CD4-positive, alpha-beta T cell treated with Interleukin-1 beta for 1 hour (primary cell): Measurements from ENCODE around the gene GOLGA8B.
"Not testable (repeated sequence)": the region's sequence is repeated elsewhere in the genome, so short reads cannot be mapped to it uniquely, and the experiment has no call there.

ENCODE experiments used
- DNase-seq, 2 donors: peaks; one replicate each; pipeline ENCODE4 v3.0.0-alpha.2; 2020 to 2022

Gene GOLGA8B, protein sequence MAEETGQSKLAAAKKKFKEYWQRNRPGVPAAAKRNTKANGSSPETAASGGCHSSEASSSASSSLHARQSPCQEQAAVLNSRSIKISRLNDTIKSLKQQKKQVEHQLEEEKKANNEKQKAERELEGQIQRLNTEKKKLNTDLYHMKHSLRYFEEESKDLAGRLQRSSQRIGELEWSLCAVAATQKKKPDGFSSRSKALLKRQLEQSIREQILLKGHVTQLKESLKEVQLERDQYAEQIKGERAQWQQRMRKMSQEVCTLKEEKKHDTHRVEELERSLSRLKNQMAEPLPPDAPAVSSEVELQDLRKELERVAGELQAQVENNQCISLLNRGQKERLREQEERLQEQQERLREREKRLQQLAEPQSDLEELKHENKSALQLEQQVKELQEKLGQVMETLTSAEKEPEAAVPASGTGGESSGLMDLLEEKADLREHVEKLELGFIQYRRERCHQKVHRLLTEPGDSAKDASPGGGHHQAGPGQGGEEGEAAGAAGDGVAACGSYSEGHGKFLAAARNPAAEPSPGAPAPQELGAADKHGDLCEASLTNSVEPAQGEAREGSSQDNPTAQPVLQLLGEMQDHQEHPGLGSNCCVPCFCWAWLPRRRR

DNA sequence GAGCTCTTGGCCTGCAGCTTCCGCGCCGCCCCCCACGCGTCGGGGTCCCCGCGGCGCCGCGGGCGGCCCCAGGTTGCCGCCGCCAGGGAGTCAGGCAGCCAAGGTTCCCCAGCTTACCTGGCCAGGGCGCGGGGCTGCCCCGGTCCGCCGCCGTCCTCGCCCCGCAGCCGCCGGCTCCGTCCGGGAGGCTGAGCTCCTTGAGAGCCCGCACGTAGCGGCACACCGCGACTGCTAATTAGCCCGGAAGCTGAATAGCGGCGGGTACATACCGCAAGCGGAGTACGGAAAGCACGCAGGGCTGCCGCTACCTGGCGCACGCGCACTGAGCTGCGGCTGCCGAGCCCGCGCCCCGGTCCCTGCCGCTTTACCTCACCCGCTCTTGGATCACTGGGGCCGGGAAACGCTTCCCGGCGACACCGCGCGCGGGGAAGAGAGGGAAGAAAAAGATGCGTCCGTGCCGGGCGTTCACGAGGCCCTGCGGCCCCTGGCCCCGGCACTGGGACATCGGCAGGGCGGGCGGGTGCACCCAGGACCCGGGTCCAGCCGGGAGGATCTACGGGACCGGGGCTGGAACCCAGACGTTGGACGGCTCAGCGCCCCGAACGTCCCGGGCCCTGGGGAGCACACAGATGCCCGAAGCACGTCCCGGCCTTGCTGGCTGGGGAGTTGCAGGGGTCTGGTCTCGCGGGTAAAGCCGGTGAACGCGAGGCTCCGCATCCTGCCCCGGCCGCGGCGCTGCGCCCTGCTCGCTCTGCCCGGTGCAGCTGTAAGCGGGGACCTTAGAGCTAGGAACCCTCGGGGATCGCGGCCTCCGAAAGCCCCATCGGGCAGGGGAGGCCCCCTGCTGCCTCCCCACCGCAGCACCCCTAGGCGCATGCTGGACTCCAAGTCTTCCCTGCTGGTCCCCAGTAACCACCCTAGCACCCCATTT, at the start of gene GOLGA8B:
GOLGA8B (minus strand) TSS at position 253 of the 931 bp plus-strand sequence. CDS start 47,739 bp downstream, outside the sequence.
- DNase-seq, result peak; percentile 81 to 82

DNA sequence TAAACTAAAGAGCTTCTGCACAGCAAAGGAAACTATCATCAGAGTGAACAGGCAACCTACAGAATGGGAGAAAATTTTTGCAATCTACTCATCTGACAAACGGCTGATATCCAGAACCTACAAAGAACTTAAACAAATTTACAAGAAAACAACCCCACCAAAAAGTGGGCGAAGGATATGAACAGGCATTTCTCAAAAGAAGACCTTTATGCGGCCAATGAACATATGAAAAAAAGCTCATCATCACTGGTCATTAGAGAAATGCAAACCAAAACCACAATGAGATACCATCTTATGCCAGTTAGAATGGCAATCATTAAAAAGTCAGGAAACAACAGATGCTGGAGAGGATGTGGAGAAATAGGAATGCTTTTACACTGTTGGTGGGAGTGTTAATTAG, 49.7 kb upstream of the GOLGA8B start:
- DNase-seq, result not testable (repeated sequence)

DNA sequence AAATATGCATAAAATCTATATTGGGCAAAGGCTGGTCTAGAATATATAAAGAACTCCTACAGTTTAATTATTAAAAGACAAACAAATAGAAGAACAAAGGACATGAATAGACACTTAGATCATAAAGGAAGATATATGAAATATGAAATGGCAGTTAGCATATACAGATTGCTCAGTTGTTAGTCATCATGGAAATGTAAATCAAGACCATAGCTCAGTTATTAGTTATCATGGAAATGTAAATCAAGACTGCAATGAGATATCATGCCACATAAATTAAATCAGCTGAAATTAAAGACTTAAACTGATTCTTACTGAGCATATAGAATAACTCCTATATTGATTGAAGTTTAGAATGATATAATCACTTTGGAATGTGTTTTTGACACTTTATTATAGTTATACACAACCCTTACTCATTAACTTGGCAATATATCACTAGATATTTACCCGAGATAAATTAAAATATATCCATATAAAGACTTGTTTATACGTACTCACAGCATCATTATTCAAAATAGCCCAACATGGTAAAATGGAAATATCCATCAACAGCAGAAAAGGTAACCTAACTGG, 45.2 kb upstream of the GOLGA8B start:
- DNase-seq, result no peak

DNA sequence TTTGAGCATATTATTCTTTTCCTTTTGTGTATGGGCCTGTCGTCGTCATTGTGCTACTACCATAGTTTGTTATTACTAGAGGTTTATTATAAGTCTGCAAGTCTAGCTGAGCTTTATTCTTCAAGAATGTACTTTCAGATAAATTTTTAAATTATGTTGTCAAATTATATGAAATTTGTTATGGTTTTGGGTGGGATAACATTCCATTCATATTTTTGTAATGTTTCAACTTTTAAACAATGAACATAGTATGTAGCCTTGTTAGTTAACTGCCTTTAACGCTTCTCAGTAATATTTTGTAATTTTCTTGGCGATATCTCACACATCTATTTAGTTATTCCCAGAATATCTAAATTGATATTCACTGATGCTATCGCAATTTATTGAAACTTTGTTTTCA, 41.6 kb upstream of the GOLGA8B start:
- DNase-seq, result no peak

DNA sequence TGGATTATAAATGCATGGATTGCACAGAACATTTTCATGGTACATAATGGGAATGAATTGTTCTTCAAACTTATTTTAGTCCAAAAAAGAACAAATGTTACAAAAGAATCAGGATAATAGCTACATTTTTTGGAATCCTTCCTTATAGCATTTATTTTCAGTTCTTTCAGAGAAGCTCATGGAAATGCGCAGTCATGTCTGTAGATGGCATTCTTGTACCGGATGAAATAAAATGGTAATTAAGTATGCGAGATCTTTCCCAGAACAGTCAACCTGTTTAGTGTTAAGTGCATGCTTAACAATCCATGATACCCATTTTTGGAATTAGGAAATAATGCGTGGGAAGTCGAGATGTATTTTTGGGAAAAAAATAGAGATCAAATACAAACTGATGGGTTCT, 38.2 kb upstream of the GOLGA8B start:
- no peak for DNase-seq

DNA sequence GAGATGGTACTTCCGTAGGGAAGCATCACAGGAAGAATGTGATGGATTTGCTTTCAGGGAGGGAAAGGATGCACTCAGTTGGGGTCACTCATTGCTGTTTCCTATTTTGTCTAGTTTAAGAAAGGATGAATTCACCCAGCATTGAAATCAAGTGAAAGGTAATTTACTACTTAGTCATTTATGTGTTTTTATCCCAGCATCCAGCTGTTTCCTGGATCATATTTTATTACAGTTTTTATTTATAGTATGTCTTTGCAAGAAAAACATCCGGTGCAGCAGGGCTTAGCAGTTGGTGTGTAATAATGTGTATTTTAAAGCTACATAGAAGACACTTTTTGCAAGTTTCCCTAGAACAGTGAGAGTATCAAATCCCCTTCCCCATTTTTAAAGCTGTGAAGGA, 37.4 kb upstream of the GOLGA8B start:
- DNase-seq, result no peak

DNA sequence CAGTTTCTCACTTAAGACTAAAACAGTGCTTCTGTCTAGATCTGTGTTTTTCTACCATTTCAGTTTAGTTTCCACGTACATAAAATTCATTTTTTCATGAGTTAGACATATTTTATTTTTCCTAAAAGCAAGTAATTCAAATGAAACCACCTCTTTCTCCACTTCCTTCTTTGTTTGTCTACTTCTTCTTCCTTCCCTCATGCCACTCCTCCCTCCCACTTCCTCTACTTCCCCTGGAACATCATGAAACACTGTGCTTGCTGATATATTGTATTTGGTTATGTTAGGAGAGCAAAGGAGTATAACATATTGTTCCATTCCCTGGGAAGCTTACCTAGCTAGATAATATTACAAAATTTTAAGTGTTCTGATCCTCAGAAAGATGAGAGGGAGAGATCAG, 36.7 kb upstream of the GOLGA8B start:
- DNase-seq, result no peak

DNA sequence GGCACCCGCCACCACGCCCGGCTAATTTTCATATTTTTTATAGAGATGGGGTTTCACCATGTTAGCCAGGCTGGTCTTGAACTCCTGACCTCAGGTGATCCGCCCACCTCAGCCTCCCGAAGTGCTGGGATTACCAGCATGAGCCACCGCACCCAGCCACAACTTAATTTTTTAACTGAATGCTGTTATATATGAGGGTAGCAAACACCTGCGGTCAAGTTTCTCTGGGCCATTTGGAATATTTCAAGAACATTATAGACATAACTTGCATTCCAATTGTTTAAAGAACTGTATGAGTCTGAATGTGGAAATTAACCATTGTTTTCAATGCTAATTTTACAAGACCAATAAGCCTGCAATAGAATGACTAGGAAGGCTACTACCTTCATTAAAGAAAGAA, 35.7 kb upstream of the GOLGA8B start:
- no peak for DNase-seq

DNA sequence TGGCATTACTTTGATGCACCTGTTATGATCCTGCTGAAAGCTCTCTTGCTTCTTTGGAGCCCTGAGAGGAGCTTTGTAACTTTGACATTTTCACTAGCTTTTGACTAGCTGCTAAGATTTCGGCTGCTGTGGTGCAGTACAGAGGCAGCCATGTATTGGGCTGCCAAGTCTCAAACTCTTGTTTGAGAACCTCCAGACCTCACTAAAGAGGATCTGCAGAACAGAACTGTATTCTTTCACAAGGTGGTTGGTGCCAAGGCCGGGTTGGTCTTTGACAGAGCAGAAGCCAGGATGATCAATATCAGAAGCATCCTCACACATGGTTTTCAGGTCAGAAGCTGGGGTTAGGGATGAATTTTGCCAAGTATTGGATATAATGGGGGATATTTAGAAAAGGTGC, 34.6 kb upstream of the GOLGA8B start:
- no peak for DNase-seq

DNA sequence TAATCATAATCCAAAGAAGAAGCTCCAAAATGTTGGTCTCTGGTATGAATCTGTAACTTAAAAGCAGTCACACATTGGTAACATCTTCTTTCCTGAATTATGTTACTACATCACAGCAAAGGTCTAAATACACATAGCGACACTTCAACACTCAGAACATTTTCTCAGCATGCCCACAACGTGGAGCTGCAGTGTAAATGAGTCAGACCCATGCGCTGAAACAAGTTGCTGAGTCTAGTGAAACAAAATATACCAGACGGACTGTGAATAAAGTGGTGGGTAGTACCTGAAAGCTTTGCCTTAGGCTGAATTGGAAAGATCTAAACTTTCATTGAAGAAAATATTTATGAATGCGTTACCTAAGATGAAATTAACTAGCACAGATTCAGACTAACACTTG, 33.2 kb upstream of the GOLGA8B start:
- no peak for DNase-seq

DNA sequence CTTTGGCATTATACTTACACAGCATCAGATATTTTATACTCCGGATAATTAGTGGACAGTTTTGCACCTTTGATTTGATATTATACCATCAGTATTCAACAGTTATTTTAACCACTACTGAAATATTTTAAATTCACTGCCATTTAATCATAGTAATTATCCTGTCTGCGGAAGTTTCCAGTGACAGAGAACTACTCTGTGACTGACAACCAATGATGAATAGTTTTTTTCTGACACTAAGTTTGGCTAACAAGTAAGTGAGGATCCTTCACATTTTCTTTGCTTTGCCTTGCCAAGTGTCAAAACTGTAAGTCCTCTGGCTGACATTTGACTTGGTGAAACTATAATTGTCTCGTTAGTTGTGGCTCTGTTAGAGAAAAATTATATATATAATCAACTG, 30.5 kb upstream of the GOLGA8B start:
- DNase-seq, result no peak

DNA sequence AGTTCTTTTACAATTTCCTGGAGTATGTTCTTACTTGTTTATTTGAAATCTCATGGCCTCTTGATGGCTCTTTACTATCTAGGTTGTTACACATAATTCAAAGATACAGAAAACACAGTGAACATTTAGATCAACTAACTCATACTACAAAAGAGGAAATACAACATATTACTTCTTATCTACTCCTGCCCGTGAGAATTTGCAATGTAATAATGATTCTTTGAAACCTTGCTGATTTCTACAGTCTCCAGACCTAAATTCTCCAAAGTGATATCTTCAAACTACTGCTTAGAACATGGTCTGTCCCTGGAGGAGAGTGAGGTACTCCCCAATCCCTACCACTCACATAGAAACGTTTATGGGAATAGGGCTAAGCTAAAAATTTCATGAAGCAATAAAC, 29.9 kb upstream of the GOLGA8B start:
- no peak for DNase-seq

DNA sequence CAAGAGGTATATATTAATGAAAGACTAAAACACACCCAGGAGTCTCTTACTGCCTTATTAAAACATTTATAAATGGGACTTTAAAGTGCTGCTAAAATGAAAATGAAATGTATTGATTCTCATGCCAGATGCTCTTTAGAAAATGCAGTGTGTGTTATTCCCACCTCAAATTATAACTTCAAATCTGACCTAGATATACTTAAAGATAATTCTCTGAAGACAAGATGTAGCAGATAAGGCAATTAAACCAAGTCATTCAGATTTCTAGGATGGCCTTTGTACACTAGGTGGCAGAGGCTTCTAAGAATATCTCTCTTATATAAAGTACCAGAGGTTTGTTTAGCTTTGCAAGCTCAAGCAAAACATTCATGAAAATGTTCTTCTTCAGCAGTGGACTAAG, 26.9 kb upstream of the GOLGA8B start:
- peak in 1 of 2 donors; percentile 14 for DNase-seq

DNA sequence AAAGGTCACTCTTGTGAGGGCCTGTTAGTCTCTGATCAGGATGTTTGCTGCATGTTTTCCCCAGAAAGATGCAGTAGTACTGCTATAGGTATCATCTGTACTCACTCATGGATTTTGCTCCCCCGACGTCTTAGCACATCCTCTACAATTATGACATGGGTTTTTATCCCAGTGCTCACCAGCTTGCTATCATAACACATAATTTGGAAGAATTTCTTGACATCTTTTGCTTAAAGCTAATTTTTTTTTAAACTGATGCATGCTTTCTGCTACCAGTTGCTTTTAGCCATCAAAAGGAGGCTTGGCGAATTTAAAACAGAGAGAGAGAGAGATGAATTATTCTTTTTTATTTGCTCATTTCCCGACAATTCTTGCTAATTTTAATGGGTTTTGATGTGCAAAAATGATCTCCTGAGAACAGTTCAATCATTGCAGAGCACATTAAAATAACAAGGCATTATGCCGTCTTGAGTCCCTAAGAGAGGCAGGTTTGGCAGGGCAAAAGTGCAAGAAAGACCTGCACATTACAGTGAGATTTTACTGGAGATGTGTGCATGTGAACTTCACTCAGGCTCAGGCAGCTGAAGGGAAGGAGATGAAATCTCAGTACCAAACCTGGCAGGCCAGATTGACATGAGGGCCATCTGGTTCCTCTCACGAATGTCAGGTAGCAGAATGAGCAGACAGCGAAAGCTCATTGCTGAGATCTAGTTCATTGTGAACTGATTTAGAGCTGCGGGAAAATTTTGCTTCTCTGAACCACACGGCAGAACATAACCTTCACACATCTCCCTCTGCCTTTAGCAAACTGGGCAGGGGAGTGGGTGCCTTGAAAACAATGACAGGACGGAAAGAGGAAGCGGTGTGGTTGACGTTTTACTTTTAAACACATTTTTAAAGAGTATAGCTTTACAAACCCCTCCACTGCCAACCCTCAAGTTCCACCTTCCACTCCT, 25.9 kb upstream of the GOLGA8B start:
- no peak for DNase-seq

DNA sequence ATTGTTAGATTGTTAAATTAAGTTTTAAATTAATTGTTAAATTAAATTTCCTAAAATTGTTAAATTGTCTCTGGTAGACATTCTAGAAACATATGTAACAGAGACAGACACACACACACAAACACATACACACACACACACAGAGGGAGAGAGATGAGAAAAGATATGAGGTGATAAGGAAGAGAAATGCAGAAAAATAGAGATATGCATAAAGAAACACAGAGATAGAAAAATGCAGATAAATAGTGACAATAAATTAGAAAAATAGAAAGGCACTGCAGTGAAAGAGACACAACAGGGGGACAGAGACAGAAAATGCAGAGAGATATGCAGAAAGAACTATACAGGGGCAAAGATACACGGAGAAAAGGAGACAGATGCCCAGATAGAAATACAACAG, 25.1 kb upstream of the GOLGA8B start:
- no peak for DNase-seq

DNA sequence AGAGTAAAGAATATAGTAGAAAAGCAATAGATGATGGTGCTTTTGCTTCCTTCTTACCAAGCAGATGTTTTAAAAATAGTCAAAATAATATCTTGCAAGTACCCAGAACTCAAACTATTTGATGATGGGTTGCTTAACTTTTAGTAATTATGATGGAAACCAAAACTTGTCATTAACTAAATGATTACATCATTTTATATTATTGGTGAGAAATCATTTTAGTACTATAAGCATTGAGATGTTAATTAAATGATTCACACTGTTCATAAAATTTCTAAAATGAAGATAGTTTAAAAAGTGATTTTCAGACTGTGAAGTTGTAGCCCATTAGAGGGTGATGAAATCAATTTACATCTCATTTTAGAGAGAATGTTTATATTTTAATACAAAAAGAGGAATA, 24.4 kb upstream of the GOLGA8B start:
- no peak for DNase-seq

DNA sequence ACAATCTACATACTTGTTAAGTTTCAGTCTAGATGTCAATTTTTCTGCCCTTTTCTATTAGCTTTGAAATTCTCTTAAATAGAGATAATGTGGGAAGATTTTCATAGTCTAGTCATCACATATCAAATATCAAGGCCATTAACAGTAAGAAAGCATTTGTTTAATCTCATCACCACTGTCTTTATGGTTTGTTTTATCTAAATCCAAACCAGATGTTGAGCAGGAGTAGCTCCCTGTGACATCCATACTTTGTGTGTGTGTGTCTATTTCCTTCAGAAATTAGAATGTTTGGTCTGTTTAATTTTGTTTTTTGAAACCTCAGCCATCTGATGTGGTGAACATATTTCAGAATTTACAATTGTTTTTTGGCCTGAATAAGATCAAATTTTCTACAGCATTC, 23.1 kb upstream of the GOLGA8B start:
- DNase-seq, result no peak

DNA sequence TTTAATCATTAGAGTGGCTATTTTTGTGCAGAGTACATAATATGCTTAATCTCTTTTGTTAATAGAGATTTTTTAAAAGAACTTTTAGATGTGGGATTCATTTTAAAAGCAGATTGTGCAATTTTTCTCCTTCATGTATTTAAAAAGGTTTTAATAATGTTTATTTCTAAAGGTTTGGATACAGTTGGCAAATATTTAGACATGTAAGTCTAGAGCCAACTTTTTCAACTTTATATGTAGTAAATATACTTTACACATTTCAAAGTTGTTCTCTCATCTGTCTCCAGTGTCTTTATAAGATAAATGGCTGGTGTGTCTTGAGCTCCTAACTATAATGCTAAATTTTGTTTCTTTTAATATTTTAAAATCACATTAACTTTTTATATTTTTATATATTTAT, 22.7 kb upstream of the GOLGA8B start:
- DNase-seq, result no peak

DNA sequence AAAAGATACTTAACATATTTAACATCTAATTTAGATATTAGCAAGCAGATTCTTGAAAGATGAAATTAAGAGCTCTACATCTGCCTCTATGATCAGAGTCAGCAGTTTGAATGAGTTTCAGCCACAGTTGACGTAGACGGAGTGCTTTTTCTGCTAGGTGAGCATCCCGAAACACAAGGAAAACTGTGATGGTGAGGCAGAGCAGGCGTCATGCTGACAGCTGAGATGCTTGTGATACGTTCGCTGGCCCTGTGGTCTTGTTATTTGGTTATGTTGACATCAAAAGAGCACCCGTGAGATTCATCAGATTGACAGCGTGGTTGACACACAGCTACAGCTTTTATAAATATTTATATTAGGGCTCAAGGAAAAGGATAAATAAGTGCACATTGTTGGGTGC, 19.6 kb upstream of the GOLGA8B start:
- DNase-seq, result no peak

DNA sequence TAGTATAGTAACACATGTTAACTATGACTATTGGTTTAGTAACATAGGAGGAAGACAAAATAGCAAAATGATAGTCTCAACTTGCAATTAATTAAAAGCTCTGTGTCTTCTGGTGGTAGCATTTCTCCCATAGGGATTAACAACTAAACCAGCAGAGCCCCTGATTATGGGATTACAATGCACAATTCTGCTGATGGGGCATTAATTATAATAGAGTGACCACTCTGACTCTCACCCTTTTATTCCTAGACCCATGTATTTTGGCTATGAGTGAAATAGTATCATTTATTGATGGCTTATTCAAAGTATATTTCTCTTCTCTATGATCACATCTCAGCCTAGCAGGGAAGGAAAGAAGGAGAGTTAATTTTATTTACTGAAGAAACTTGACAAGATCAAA, 17.5 kb upstream of the GOLGA8B start:
- no peak for DNase-seq

DNA sequence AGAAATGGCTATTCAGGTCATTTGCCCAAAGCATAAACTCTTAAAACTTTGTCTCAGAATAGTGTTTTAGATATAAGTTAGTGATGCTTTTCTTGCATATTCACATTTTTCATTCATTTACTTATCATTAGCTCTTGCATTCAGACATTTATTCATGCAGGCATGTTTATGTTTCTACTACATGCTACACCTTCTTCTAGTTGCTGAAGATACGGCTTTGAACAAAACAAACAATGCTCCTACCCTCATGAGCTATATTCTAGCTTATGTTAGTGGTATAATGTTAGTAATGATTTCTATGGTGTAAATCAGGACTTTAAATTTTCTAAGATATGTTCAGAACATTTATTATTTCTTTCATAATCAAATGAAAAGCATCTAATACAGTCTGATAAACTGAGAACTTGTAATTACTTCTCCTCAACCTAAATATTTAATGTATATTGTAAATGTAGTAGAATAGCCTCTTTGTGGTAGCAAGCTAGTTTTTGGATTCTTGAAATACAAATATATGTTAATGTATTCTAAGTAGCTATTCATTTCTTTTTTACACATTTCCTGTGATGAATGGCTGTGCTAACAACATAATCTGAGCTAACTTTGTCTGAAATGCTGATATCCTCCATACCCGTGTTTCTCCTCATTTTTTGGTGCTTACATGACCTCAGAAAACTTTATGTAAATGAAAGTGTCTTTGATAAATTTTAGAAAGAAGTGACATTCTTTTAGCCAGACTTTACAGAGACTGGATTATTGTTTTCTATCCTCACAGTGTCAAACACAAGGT, 15.5 kb upstream of the GOLGA8B start:
- DNase-seq, result no peak
